ENCODE results near the gene HSH2D.

GRCh38 chr19:16206046-16206605, 62.6 kb downstream of the HSH2D start:
- TF ChIP-seq HOMEZ (CRISPR knock-in tag; IDR thresholded peaks at IDR 0.05; ENCODE audit: low read depth), result no peak
- no peak for TF ChIP-seq TAF15 (IDR thresholded peaks at IDR 0.05; ENCODE audit: low read depth, low read length, poor library complexity, severe bottlenecking)
- no peak for TF ChIP-seq RFX5 (IDR thresholded peaks at IDR 0.05; ENCODE audit: low read depth, low read length)
- TF ChIP-seq TAF1 (CRISPR knock-in tag; IDR thresholded peaks at IDR 0.05), result no peak
- TF ChIP-seq ZNF646 (CRISPR knock-in tag; IDR thresholded peaks at IDR 0.05), result no peak
- no peak for TF ChIP-seq ZBTB21 (CRISPR knock-in tag; IDR thresholded peaks at IDR 0.05)
- no peak for TF ChIP-seq POLR2A (IDR thresholded peaks at IDR 0.05; ENCODE audit: insufficient read depth in 1 of 2, low read depth in 2 of 2, low read length in 2 of 2)
- no peak for TF ChIP-seq ZNF660 (CRISPR knock-in tag; IDR thresholded peaks at IDR 0.05; ENCODE audit: borderline replicate concordance, low read depth)
